Measurements from ENCODE around the gene HIF1A.
A peak's percentile ranks its signal among the peaks of the same experiment; 100 is the strongest.

HIF1A gene

GRCh38 chr14:61690039-61690438, 5.3 kb upstream of the HIF1A start:
- TF ChIP-seq, protein P1, sequence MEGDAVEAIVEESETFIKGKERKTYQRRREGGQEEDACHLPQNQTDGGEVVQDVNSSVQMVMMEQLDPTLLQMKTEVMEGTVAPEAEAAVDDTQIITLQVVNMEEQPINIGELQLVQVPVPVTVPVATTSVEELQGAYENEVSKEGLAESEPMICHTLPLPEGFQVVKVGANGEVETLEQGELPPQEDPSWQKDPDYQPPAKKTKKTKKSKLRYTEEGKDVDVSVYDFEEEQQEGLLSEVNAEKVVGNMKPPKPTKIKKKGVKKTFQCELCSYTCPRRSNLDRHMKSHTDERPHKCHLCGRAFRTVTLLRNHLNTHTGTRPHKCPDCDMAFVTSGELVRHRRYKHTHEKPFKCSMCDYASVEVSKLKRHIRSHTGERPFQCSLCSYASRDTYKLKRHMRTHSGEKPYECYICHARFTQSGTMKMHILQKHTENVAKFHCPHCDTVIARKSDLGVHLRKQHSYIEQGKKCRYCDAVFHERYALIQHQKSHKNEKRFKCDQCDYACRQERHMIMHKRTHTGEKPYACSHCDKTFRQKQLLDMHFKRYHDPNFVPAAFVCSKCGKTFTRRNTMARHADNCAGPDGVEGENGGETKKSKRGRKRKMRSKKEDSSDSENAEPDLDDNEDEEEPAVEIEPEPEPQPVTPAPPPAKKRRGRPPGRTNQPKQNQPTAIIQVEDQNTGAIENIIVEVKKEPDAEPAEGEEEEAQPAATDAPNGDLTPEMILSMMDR (IDR thresholded peaks at IDR 0.05; ENCODE audit: low read depth, low read length, missing control alignments), result no peak
- no peak overlapping the region for H3K4me3 ChIP-seq (ENCODE audit: low read depth, low read length)
- DNase-seq (ENCODE audit: low read depth), result no peak

GRCh38 chr14:61690982-61691381, 4.3 kb upstream of the HIF1A start:
- H3K4me3 ChIP-seq (ENCODE audit: low read depth, low read length), result no peak overlapping the region
- DNase-seq (ENCODE audit: low read depth), result no peak
- TF ChIP-seq, protein P1 (IDR thresholded peaks at IDR 0.05; ENCODE audit: low read depth, low read length, missing control alignments), result no peak

- TF ChIP-seq, protein P1 (IDR thresholded peaks at IDR 0.05; ENCODE audit: low read depth, low read length, missing control alignments), result no peak
- no peak for DNase-seq (ENCODE audit: low read depth)
- H3K4me3 ChIP-seq (ENCODE audit: low read depth, low read length), result no peak overlapping the region
Observed at GRCh38 chr14:61691495-61691894, 3.8 kb upstream of the HIF1A start.

DNA sequence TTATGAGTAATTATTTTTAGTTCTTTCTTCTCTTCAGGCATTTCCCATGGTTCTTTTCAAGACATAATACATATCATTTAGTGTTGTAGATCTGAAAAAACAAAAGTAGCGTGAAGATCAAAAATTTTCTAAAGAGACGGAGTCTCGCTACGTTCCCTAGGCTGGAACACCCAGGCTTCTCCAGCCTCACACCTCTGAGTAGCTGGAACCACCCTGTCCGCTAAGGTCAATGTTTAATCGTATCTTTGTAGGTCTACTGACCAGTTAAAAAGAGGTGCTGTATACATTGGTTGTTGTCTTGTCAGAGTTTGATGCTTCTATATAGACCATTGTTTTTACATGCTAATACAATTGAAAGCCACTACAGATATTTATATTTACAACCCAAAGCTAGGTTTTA, 1.3 kb upstream of the HIF1A start:
- no peak overlapping the region for H3K4me3 ChIP-seq (ENCODE audit: low read depth, low read length)
- no peak for DNase-seq (ENCODE audit: low read depth)
- TF ChIP-seq, protein P1 (IDR thresholded peaks at IDR 0.05; ENCODE audit: low read depth, low read length, missing control alignments), result no peak

- TF ChIP-seq, protein P1 (IDR thresholded peaks at IDR 0.05; ENCODE audit: low read depth, low read length, missing control alignments), result no peak
- peak overlapping the region; percentile 80 for H3K4me3 ChIP-seq (ENCODE audit: low read depth, low read length)
- no peak for DNase-seq (ENCODE audit: low read depth)
Observed at GRCh38 chr14:61695695-61696527, 598 bp downstream of the HIF1A start.

DNA sequence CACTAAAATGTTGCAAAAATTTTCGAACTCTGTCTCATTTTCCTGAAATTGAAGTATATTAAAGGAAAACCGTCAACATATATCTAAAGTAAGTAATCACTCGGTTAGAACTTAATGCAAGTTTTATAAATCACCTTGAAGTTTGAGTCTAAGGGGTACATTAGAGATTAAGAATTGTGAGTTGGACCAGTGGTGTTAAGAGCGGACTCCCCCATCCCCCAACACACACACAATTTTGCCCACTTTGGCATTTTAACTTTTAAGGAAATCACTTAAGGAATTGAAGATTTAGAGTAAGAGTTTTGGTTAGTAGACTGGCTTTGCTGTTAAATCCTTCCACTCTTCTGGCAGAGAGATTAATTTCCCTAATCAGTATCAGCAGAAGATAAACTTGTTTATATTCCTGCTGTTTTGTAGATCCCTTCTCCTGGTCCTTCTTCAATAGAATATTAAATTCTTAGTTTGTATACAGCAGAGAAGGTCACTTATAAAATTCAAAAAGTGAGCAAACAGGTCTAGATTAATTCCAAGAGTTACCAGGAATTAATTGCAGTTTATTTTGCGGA, 1.5 kb downstream of the HIF1A start:
- DNase-seq (ENCODE audit: low read depth), result no peak
- peak overlapping the region; percentile 80 for H3K4me3 ChIP-seq (ENCODE audit: low read depth, low read length)
- TF ChIP-seq, protein P1 (IDR thresholded peaks at IDR 0.05; ENCODE audit: low read depth, low read length, missing control alignments), result no peak

Data from GM12864 (cell line).